ENCODE results near the gene NME9. TPM values are rescaled to one million over a fixed set of nuclear protein-coding genes. Genes with fewer than 3 reads are reported as not detected.

Gene NME9
- total and polyA plus RNA-seq, 10 of the 15 experiments (the other 5 are each of a cell fraction or from before 2014, with no cell fraction given), result 0.09 to 0.68 (median 0.22) TPM; not detected in 6

DNA sequence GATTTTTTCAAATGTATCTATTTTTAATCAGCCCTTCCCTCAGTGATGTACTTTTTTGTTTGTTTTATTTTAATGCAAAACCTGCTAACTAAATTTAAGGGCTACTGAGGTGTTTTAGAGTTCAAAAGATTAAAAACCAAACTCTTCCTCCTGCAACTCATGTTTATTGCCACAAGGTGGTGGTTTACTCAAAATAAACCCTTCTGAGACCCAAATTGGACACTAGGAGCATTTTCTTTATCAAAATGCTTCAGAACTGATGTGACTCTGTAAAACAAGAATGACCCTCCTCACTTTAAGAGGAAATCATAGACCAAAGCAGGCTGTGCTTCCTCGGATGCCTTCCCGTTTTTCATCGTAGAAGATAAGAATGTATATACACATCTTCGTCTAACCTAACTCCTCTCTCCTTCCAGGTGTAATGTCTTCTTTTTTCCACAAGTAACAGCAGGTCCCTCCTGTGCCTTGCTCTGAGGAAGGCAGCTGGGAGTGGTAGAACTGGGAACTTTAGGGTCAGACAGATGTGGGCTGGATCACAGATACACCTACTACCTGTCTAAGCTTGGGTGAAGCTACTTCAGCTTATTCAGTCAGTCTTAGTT, 2.9 kb upstream of the NME9 start:
- no peak overlapping the region for H3K9ac ChIP-seq (ENCODE audit: control insufficient read depth, insufficient read depth, low read length)
- H3K79me2 ChIP-seq (ENCODE audit: control insufficient read depth, insufficient read depth, low read length), result no peaks in the 10 kb centered on the region
- no peak overlapping the region for H2AFZ ChIP-seq (ENCODE audit: control insufficient read depth, low read depth, low read length)
- H3K4me1 ChIP-seq (ENCODE audit: control insufficient read depth, insufficient read depth, low read length), result peaks cover 7% of the 10 kb centered on the region
- ChIA-PET SMC1A (ENCODE audit: uncharacterized antibody, unreplicated experiment) (interaction anchor here (0.6 kb wide), 2 partner anchors 8 to 1927 kb away, joined by 3 to 5 read pairs; no protein-coding TSS in a partner anchor), RAD21 (ENCODE audit: unreplicated experiment) (interaction anchor here (1.5 kb wide), 1 partner anchor 583 kb away, joined by 4 read pairs; no protein-coding TSS in a partner anchor), CTCF (interaction anchor here (0.7 to 1.3 kb wide), 4 partner anchors 10 to 592 kb away, joined by 3 to 4 read pairs (median 3); no protein-coding TSS in a partner anchor), POLR2A (no interaction called here)
- H3K4me3 ChIP-seq, result no peak overlapping the region
- no peak overlapping the region for H3K27ac ChIP-seq (ENCODE audit: control insufficient read depth, insufficient read depth)
- FAIRE-seq (peak; percentile 41), DNase-seq (ENCODE audit: low read depth, low spot score) (no peak), ATAC-seq (no peak)
- H3K9me3 ChIP-seq (replicated peaks; ENCODE audit: control insufficient read depth, insufficient read depth, low read length), result no peaks in the 10 kb centered on the region
- intact Hi-C loops (cut with micrococcal nuclease; ENCODE audit: unreplicated experiment) (loop anchor here (2.0 to 5.0 kb wide), 3 partner anchors 80 to 590 kb away; no protein-coding TSS in a partner anchor), in situ Hi-C loops (cut with MboI) (no loop called here)
- H3K36me3 ChIP-seq (ENCODE audit: control insufficient read depth in 2 of 2, insufficient read depth in 2 of 2, low read length in 1 of 2), result no peaks in the 10 kb centered on the region
- WGBS (ENCODE audit: insufficient coverage, insufficient replicate concordance, low lambda C conversion rate, missing lambda C conversion rate), result 47% methylated on average over 4 of the region's 4 CpGs
- BruUV-seq (replicated peaks), result no TSS peak
- peaks cover 2 to 16% of the 10 kb centered on the region in 2 experiments; a peak in 3 of 4 replicates for H3K27me3 ChIP-seq (replicated peaks in 1 of 2; ENCODE audit: control insufficient read depth in 2 of 2, insufficient read depth in 2 of 2, low read length in 1 of 2)
- no peak overlapping the region for H3K4me2 ChIP-seq (ENCODE audit: control insufficient read depth, insufficient read depth)
- no peaks in the 10 kb centered on the region for H4K20me1 ChIP-seq (ENCODE audit: control insufficient read depth, insufficient read depth)
- TF ChIP-seq FOXM1 (IDR thresholded peaks at IDR 0.05; ENCODE audit: low read depth, low read length) (no peak), E2F4 (IDR thresholded peaks at IDR 0.05; ENCODE audit: low read depth, low read length) (no peak), MEF2A (IDR thresholded peaks at IDR 0.05; ENCODE audit: insufficient read depth, low read depth, low read length) (no peak), TBL1XR1 (IDR thresholded peaks at IDR 0.05; ENCODE audit: low read depth, low read length) (no peak), PAX8 (IDR thresholded peaks at IDR 0.05) (no peak), ZBTB4 (CRISPR knock-in tag; IDR thresholded peaks at IDR 0.05) (no peak), CTCF (IDR thresholded peaks at IDR 0.05 in 2 of 3, conservative IDR thresholded peaks at IDR 0.05 in 1 of 3; ENCODE audit: control insufficient read depth in 2 of 3, extremely low read depth in 1 of 3, insufficient read depth in 1 of 3, low read depth in 3 of 3, low read length in 3 of 3) (peak; percentile 24 to 49 (median 42); a peak in 5 of 6 replicates), EED (IDR thresholded peaks at IDR 0.05; ENCODE audit: low read depth) (no peak), NFYA (IDR thresholded peaks at IDR 0.05; ENCODE audit: borderline replicate concordance, low read depth, low read length) (no peak), FOS (IDR thresholded peaks at IDR 0.05; ENCODE audit: borderline replicate concordance, extremely low read depth, insufficient read length) (no peak), RAD21 (IDR thresholded peaks at IDR 0.05; ENCODE audit: insufficient read depth, low read depth, low read length) (peak; percentile 64), BMI1 (IDR thresholded peaks at IDR 0.05; ENCODE audit: borderline replicate concordance) (no peak), SMC3 (IDR thresholded peaks at IDR 0.05; ENCODE audit: borderline replicate concordance, low read length) (peak; percentile 25; the same call in 1 of the 2 replicates)
- TF ChIP-seq, protein P1, sequence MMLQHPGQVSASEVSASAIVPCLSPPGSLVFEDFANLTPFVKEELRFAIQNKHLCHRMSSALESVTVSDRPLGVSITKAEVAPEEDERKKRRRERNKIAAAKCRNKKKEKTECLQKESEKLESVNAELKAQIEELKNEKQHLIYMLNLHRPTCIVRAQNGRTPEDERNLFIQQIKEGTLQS (IDR thresholded peaks at IDR 0.05; ENCODE audit: borderline replicate concordance, extremely low read depth, low read depth, low read length), result no peak

Measured in GM12878 (cell line).